HepG2 (cell line): ENCODE data around the gene IFT52. TPM values are rescaled to one million over a fixed set of nuclear protein-coding genes. Genes with fewer than 3 reads are reported as not detected.

Source experiments
- ATM ChIP-seq: fragments of 450-650 bp; IDR thresholded peaks from 2 replicates; pipeline ENCODE4 v1.7.1; 2017; ENCODE audit warnings: mild to moderate bottlenecking, borderline replicate concordance
- BRD4 ChIP-seq: sonication (generic); formaldehyde crosslinking; IDR thresholded peaks from 2 replicates; pipeline ENCODE4 v1.4.0; 2020; ENCODE audit warnings: missing genetic modification reagents
- CBX5 ChIP-seq: sonication (generic); formaldehyde crosslinking; IDR thresholded peaks from 2 replicates; pipeline ENCODE4 v1.4.0; 2020; ENCODE audit warnings: missing genetic modification reagents, borderline replicate concordance
- ELF3 ChIP-seq: IDR thresholded peaks from 2 replicates; pipeline ENCODE4 v1.6.1; 2016; ENCODE audit warnings: missing genetic modification reagents, missing compliant biosample characterization
- ELK4 ChIP-seq: sonication (generic); formaldehyde crosslinking; IDR thresholded peaks from 2 replicates; pipeline ENCODE4 v1.9.0; 2021; ENCODE audit warnings: missing genetic modification reagents, borderline replicate concordance
- FOXP4 ChIP-seq: sonication (generic); formaldehyde crosslinking; IDR thresholded peaks from 2 replicates; pipeline ENCODE4 v1.4.0; 2020; ENCODE audit warnings: missing genetic modification reagents
- KDM3A ChIP-seq: IDR thresholded peaks from 2 replicates; pipeline ENCODE4 v1.6.1; 2018; ENCODE audit warnings: low read depth, missing compliant biosample characterization
- MLXIP ChIP-seq: sonication (generic); formaldehyde crosslinking; IDR thresholded peaks from 2 replicates; pipeline ENCODE4 v1.9.0; 2021; ENCODE audit warnings: missing genetic modification reagents, borderline replicate concordance
- MXD3 ChIP-seq: IDR thresholded peaks from 2 replicates; pipeline ENCODE4 v1.6.1; 2016; ENCODE audit warnings: mild to moderate bottlenecking, missing biosample characterization, missing genetic modification reagents
- PHB2 ChIP-seq: fragments of 450-650 bp; IDR thresholded peaks from 2 replicates; pipeline ENCODE4 v1.6.1; 2018; ENCODE audit not compliant: partially characterized antibody
- RAD21 ChIP-seq: fragments of 450-650 bp; formaldehyde crosslinking; IDR thresholded peaks from 2 replicates; pipeline ENCODE4 v1.5.0; 2020; ENCODE audit warnings: mild to moderate bottlenecking
- SP1 ChIP-seq, 2 experiments: fragments of 450-650 bp in 1 of 2; sonication (generic) in 1 of 2; formaldehyde crosslinking in 1 of 2; IDR thresholded peaks; 2 replicates each; pipeline versions ENCODE4 v1.4.0 to v1.6.1; 2016 to 2020; ENCODE audit warnings: missing genetic modification reagents in 1 of 2
- SP2 ChIP-seq: sonication (generic); formaldehyde crosslinking; IDR thresholded peaks from 2 replicates; pipeline ENCODE4 v1.5.1; 2020; ENCODE audit warnings: mild to moderate bottlenecking, missing genetic modification reagents
- ZFP90 ChIP-seq: sonication (generic); formaldehyde crosslinking; IDR thresholded peaks from 2 replicates; pipeline ENCODE4 v1.8.0; 2022; ENCODE audit warnings: missing genetic modification reagents, mild to moderate bottlenecking, inconsistent platforms, borderline replicate concordance
- ZNF281 ChIP-seq: sonication (generic); formaldehyde crosslinking; IDR thresholded peaks from 2 replicates; pipeline ENCODE4 v1.4.0; 2020; ENCODE audit warnings: missing genetic modification reagents, borderline replicate concordance
- ZNF337 ChIP-seq: sonication (generic); formaldehyde crosslinking; IDR thresholded peaks from 2 replicates; pipeline ENCODE4 v1.5.1; 2020; ENCODE audit warnings: missing genetic modification reagents, low read depth, mild to moderate bottlenecking, borderline replicate concordance
- polyA plus RNA-seq, 8 experiments: library from polyadenylated mRNA; depleted of rRNA in 3 of 8; stranded (reverse) in 7 of 8; unstranded in 1 of 8; fragments of >200 nt; fragmentation: Illumina TruSeq in 4 of 8; extraction: Trizol in 4 of 8; gene quantifications; 2 replicates each; pipeline versions ENCODE4 v1.2.1 to v1.2.3, GENCODE V29; 2011 to 2016; ENCODE audit warnings: low read depth in 4 of 8, missing spikeins in 1 of 8, mixed read lengths in 1 of 8; ENCODE audit not compliant: insufficient read depth in 1 of 8
- total RNA-seq, 5 experiments: library from RNA; depleted of rRNA; stranded (reverse); fragments of >200 nt; fragmentation: Illumina TruSeq; extraction: Trizol; gene quantifications; 2 replicates each; pipeline ENCODE4 v1.2.3, GENCODE V29; 2016; ENCODE audit warnings: low read depth in 1 of 5

IFT52 gene
- total and polyA plus RNA-seq, 2 of the 13 experiments (the other 11 are each of a cell fraction or from before 2014, with no cell fraction given): 48.0 to 64.0 TPM

GRCh38 chr20:43691928-43692524, 101.3 kb downstream of the IFT52 start (continued):
- TF ChIP-seq MLXIP (CRISPR knock-in tag): no peak
- TF ChIP-seq ZFP90 (CRISPR knock-in tag): no peak
- no peak for TF ChIP-seq ELF3
- no peak for TF ChIP-seq MXD3 (CRISPR knock-in tag)
- TF ChIP-seq ZNF281 (CRISPR knock-in tag): no peak
- TF ChIP-seq ELK4 (CRISPR knock-in tag): no peak
- TF ChIP-seq SP1 (IDR thresholded peaks at IDR 0.05): no peak
- TF ChIP-seq SP1 (CRISPR knock-in tag; IDR thresholded peaks at IDR 0.05): no peak
- TF ChIP-seq CBX5: no peak
- TF ChIP-seq BRD4: no peak
- TF ChIP-seq KDM3A (CRISPR knock-in tag): no peak
- peak; percentile 93 for TF ChIP-seq RAD21 (CRISPR knock-in tag)
- no peak for TF ChIP-seq PHB2
- TF ChIP-seq SP2 (CRISPR knock-in tag): no peak
- TF ChIP-seq FOXP4: no peak
- TF ChIP-seq ZNF337 (CRISPR knock-in tag): no peak
- TF ChIP-seq ATM: no peak
